Measurements from ENCODE around the gene MAP3K7. TPM values are rescaled to one million over a fixed set of nuclear protein-coding genes. Genes with fewer than 3 reads are reported as not detected.

MAP3K7 gene
- total RNA-seq, 5 donors from 2014 or later (not counting 1 experiment from before 2014, with no cell fraction given), result 21.1 to 25.6 (median 24.2) TPM

GRCh38 chr6:90495216-90495817 is 91.6 kb downstream of the MAP3K7 start:
- Histone ChIP-seq H3K27ac (ENCODE audit: low read length) (no peak overlapping the region), H3K27me3 (replicated peaks in 1 of 2; ENCODE audit: control insufficient read depth in 2 of 2, extremely low read depth in 1 of 2, insufficient read depth in 2 of 2, low read length in 1 of 2) (peaks cover 0 to 17% of the 10 kb centered on the region in 2 experiments), H3K36me3 (ENCODE audit: control insufficient read depth in 2 of 2, extremely low read depth in 1 of 2, insufficient read depth in 1 of 2, low read length in 1 of 2) (no peaks in the 10 kb centered on the region), H3K4me3 (ENCODE audit: control insufficient read depth in 1 of 2, extremely low read depth in 1 of 2, low read length in 1 of 2) (no peak overlapping the region), H3K4me1 (ENCODE audit: control insufficient read depth in 1 of 2, extremely low read depth in 1 of 2, insufficient read depth in 2 of 2, low read length in 2 of 2) (no peaks in the 10 kb centered on the region), H3K9me3 (no peaks in the 10 kb centered on the region)
- ChIA-PET POLR2A (no interaction called here), CTCF (no interaction called here)
- peaks cover 4% of the 10 kb centered on the region in 3 donors for H3K4me1 Mint-ChIP-seq
- no peaks in the 10 kb centered on the region for H3K36me3 Mint-ChIP-seq
- ATAC-seq (replicated peaks in 1 of 4) (no peak), DNase-seq (no peak)
- no peaks in the 10 kb centered on the region for H3K9me3 Mint-ChIP-seq
- 88% methylated on average over 3 of the region's 9 CpGs for WGBS (ENCODE audit: insufficient coverage)
- H3K27me3 Mint-ChIP-seq, result peaks cover 16 to 29% of the 10 kb centered on the region in 2 donors
- H3K27ac Mint-ChIP-seq, result no peak overlapping the region
- no peak overlapping the region for H3K4me3 Mint-ChIP-seq

DNA sequence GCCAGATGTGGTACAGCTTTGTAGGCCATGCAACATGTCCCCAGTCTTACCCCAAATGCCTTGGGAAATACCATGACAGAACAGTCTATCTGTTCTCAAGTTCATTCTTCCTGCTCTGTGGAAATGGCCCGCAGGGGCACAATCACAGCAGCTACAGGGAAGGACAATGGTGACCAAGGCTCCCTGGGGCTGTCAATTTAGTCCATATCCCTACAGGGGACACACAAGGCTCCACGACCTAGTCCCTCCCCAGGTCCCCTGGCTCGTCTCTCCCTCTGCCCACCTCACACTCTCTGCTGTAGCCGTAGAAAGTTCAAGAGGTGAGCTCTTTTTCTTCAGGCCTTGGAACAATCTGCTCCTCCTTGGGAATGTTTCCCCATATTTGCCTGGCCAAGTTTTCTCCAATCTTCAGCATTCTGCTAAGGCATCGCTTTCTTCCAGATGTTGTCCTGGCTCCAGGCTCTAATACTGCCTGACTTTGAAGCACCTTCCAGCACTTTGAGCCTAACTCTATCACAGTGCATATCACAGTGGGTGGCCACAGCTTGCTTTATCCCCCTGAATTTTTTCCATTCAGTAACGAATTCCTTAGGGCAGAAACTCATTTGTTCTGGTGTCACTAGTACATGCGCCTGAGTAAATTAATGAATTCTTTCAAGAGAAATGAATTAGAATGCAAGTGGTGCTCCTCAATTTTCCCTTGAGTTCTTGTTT is 92.6 kb downstream of the MAP3K7 start:
- Mint-ChIP-seq H3K36me3 (no peaks in the 10 kb centered on the region), H3K27me3 (peaks cover 20 to 32% of the 10 kb centered on the region in 2 donors), H3K9me3 (no peaks in the 10 kb centered on the region), H3K4me3 (no peak overlapping the region), H3K4me1 (peaks cover 4% of the 10 kb centered on the region in 3 donors), H3K27ac (no peak overlapping the region)
- H3K4me1 ChIP-seq (ENCODE audit: control insufficient read depth in 1 of 2, extremely low read depth in 1 of 2, insufficient read depth in 2 of 2, low read length in 2 of 2), result no peaks in the 10 kb centered on the region
- POLR2A ChIA-PET, result no interaction called here
- DNase-seq, result no peak
- CTCF ChIA-PET, result no interaction called here
- 87% methylated on average over 5 of the region's 7 CpGs for WGBS (ENCODE audit: insufficient coverage)
- no peak for ATAC-seq (replicated peaks in 1 of 4)
- H3K36me3 ChIP-seq (ENCODE audit: control insufficient read depth in 2 of 2, extremely low read depth in 1 of 2, insufficient read depth in 1 of 2, low read length in 1 of 2), result no peaks in the 10 kb centered on the region
- H3K4me3 ChIP-seq (ENCODE audit: control insufficient read depth in 1 of 2, extremely low read depth in 1 of 2, low read length in 1 of 2), result no peak overlapping the region
- peaks cover 0 to 18% of the 10 kb centered on the region in 2 experiments for H3K27me3 ChIP-seq (replicated peaks in 1 of 2; ENCODE audit: control insufficient read depth in 2 of 2, extremely low read depth in 1 of 2, insufficient read depth in 2 of 2, low read length in 1 of 2)
- H3K9me3 ChIP-seq, result no peaks in the 10 kb centered on the region
- no peak overlapping the region for H3K27ac ChIP-seq (ENCODE audit: low read length)

DNA sequence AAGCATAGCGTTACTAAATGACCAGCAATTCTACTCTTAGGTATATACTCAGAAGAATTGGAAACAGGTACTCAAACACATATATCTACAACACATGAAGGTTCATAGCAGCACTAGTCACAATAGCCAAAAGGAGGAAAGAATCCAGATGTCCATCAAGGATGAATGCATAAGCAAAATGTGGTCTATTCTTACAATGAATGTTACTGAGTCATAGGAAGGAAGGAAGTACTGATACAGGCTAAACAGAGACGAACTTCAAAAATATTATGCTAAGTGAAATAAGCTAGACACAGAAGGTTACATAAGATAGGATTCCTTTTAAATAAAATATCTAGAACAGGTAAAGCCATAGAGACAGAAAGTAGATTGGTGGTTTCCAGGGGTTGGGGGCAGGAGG is 93.5 kb downstream of the MAP3K7 start:
- 83% methylated on average over 1 of the region's 2 CpGs for WGBS (ENCODE audit: insufficient coverage)
- POLR2A ChIA-PET, result no interaction called here
- Histone ChIP-seq H3K4me1 (ENCODE audit: control insufficient read depth in 1 of 2, extremely low read depth in 1 of 2, insufficient read depth in 2 of 2, low read length in 2 of 2) (no peaks in the 10 kb centered on the region), H3K27me3 (replicated peaks in 1 of 2; ENCODE audit: control insufficient read depth in 2 of 2, extremely low read depth in 1 of 2, insufficient read depth in 2 of 2, low read length in 1 of 2) (peaks cover 0 to 18% of the 10 kb centered on the region in 2 experiments), H3K27ac (ENCODE audit: low read length) (no peak overlapping the region), H3K9me3 (no peaks in the 10 kb centered on the region), H3K4me3 (ENCODE audit: control insufficient read depth in 1 of 2, extremely low read depth in 1 of 2, low read length in 1 of 2) (no peak overlapping the region), H3K36me3 (ENCODE audit: control insufficient read depth in 2 of 2, extremely low read depth in 1 of 2, insufficient read depth in 1 of 2, low read length in 1 of 2) (no peaks in the 10 kb centered on the region)
- H3K36me3 Mint-ChIP-seq, result no peaks in the 10 kb centered on the region
- H3K27me3 Mint-ChIP-seq, result peaks cover 23 to 32% of the 10 kb centered on the region in 2 donors
- peaks cover 4% of the 10 kb centered on the region in 3 donors for H3K4me1 Mint-ChIP-seq
- ATAC-seq (replicated peaks in 1 of 4) (no peak), DNase-seq (no peak)
- H3K4me3 Mint-ChIP-seq, result no peak overlapping the region
- no peak overlapping the region for H3K27ac Mint-ChIP-seq
- CTCF ChIA-PET, result no interaction called here
- no peaks in the 10 kb centered on the region for H3K9me3 Mint-ChIP-seq

DNA sequence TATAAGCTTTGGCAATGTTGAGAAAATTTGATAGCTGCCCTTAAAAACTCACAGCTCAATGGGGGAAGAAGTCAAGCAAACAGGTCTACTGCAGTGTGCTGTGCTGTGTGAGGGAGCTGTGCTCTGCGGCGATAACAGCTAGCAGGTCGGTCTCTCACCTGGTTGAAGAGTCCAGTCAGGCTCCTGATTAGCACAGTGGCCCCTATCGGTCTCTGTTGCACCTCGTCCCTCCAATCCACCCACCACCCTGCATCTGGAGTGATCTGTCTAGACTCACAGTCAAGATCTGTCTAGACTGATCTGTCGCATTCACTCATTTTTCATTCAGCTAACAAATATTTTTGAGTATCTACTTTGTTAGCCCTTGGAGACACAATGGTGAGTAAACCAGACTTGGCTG is 94.1 kb downstream of the MAP3K7 start:
- POLR2A ChIA-PET, result interaction anchor here in 1 of 2 donors (0.5 to 0.7 kb wide), 2 partner anchors 61 to 678 kb away, joined by 3 read pairs; no protein-coding TSS in a partner anchor
- Mint-ChIP-seq H3K27me3 (peaks cover 25 to 32% of the 10 kb centered on the region in 2 donors), H3K4me1 (peaks cover 4% of the 10 kb centered on the region in 3 donors), H3K36me3 (no peaks in the 10 kb centered on the region), H3K9me3 (no peaks in the 10 kb centered on the region), H3K27ac (no peak overlapping the region), H3K4me3 (no peak overlapping the region)
- no peak overlapping the region for H3K4me3 ChIP-seq (ENCODE audit: control insufficient read depth in 1 of 2, extremely low read depth in 1 of 2, low read length in 1 of 2)
- WGBS (ENCODE audit: insufficient coverage), result 94% methylated on average over 2 of the region's 6 CpGs
- peaks cover 0 to 18% of the 10 kb centered on the region in 2 experiments for H3K27me3 ChIP-seq (replicated peaks in 1 of 2; ENCODE audit: control insufficient read depth in 2 of 2, extremely low read depth in 1 of 2, insufficient read depth in 2 of 2, low read length in 1 of 2)
- DNase-seq (no peak), ATAC-seq (replicated peaks in 1 of 4) (no peak)
- H3K27ac ChIP-seq (ENCODE audit: low read length), result no peak overlapping the region
- no peaks in the 10 kb centered on the region for H3K9me3 ChIP-seq
- no peaks in the 10 kb centered on the region for H3K36me3 ChIP-seq (ENCODE audit: control insufficient read depth in 2 of 2, extremely low read depth in 1 of 2, insufficient read depth in 1 of 2, low read length in 1 of 2)
- H3K4me1 ChIP-seq (ENCODE audit: control insufficient read depth in 1 of 2, extremely low read depth in 1 of 2, insufficient read depth in 2 of 2, low read length in 2 of 2), result no peaks in the 10 kb centered on the region
- CTCF ChIA-PET, result interaction anchor here in 1 of 2 donors (0.6 kb wide), 1 partner anchor 138 kb away, joined by 3 read pairs; no protein-coding TSS in a partner anchor

- Histone ChIP-seq H3K9me3 (no peaks in the 10 kb centered on the region), H3K4me3 (ENCODE audit: control insufficient read depth in 1 of 2, extremely low read depth in 1 of 2, low read length in 1 of 2) (no peak overlapping the region), H3K4me1 (ENCODE audit: control insufficient read depth in 1 of 2, extremely low read depth in 1 of 2, insufficient read depth in 2 of 2, low read length in 2 of 2) (no peaks in the 10 kb centered on the region), H3K36me3 (ENCODE audit: control insufficient read depth in 2 of 2, extremely low read depth in 1 of 2, insufficient read depth in 1 of 2, low read length in 1 of 2) (no peaks in the 10 kb centered on the region), H3K27me3 (replicated peaks in 1 of 2; ENCODE audit: control insufficient read depth in 2 of 2, extremely low read depth in 1 of 2, insufficient read depth in 2 of 2, low read length in 1 of 2) (peaks cover 0 to 18% of the 10 kb centered on the region in 2 experiments), H3K27ac (ENCODE audit: low read length) (no peak overlapping the region)
- DNase-seq (no peak), ATAC-seq (replicated peaks in 1 of 4) (no peak)
- H3K27me3 Mint-ChIP-seq, result peaks cover 27 to 32% of the 10 kb centered on the region in 2 donors
- peaks cover 4% of the 10 kb centered on the region in 3 donors for H3K4me1 Mint-ChIP-seq
- no peaks in the 10 kb centered on the region for H3K9me3 Mint-ChIP-seq
- POLR2A ChIA-PET, result interaction anchor here in 1 of 2 donors (0.5 to 0.7 kb wide), 2 partner anchors 61 to 678 kb away, joined by 3 read pairs; no protein-coding TSS in a partner anchor
- no peaks in the 10 kb centered on the region for H3K36me3 Mint-ChIP-seq
- no peak overlapping the region for H3K4me3 Mint-ChIP-seq
- H3K27ac Mint-ChIP-seq, result no peak overlapping the region
- no CpG with 5 or more reads among the region's 1 CpG for WGBS (ENCODE audit: insufficient coverage)
- CTCF ChIA-PET, result interaction anchor here in 1 of 2 donors (0.6 kb wide), 1 partner anchor 139 kb away, joined by 3 read pairs; no protein-coding TSS in a partner anchor
These were observed 94.5 kb downstream of the MAP3K7 start for GRCh38 chr6:90492369-90492768.

- Mint-ChIP-seq H3K4me1 (peaks cover 4% of the 10 kb centered on the region in 3 donors), H3K36me3 (no peaks in the 10 kb centered on the region), H3K4me3 (no peak overlapping the region), H3K9me3 (peaks cover 0 to 10% (median 4%) of the 10 kb centered on the region in 3 donors), H3K27me3 (peaks cover 27 to 29% of the 10 kb centered on the region in 2 donors), H3K27ac (no peak overlapping the region)
- WGBS (ENCODE audit: insufficient coverage), result 82% methylated on average over 4 of the region's 4 CpGs
- no peak overlapping the region for H3K4me3 ChIP-seq (ENCODE audit: control insufficient read depth in 1 of 2, extremely low read depth in 1 of 2, low read length in 1 of 2)
- H3K4me1 ChIP-seq (ENCODE audit: control insufficient read depth in 1 of 2, extremely low read depth in 1 of 2, insufficient read depth in 2 of 2, low read length in 2 of 2), result no peaks in the 10 kb centered on the region
- H3K27me3 ChIP-seq (replicated peaks in 1 of 2; ENCODE audit: control insufficient read depth in 2 of 2, extremely low read depth in 1 of 2, insufficient read depth in 2 of 2, low read length in 1 of 2), result peaks cover 0 to 10% of the 10 kb centered on the region in 2 experiments
- ATAC-seq (replicated peaks in 1 of 4) (no peak), DNase-seq (no peak)
- CTCF ChIA-PET, result interaction anchor here in 1 of 2 donors (0.7 to 1.0 kb wide), 3 partner anchors 11 to 550 kb away, joined by 3 read pairs; no protein-coding TSS in a partner anchor
- H3K9me3 ChIP-seq, result no peaks in the 10 kb centered on the region
- no peak overlapping the region for H3K27ac ChIP-seq (ENCODE audit: low read length)
- POLR2A ChIA-PET, result interaction anchor here in 1 of 2 donors (0.6 kb wide), 1 partner anchor 1754 kb away, joined by 3 read pairs; no protein-coding TSS in a partner anchor
- no peaks in the 10 kb centered on the region for H3K36me3 ChIP-seq (ENCODE audit: control insufficient read depth in 2 of 2, extremely low read depth in 1 of 2, insufficient read depth in 1 of 2, low read length in 1 of 2)
These were observed 96.7 kb downstream of the MAP3K7 start for GRCh38 chr6:90490030-90490716.
